ENCODE results near the gene DDAH1.

DNA sequence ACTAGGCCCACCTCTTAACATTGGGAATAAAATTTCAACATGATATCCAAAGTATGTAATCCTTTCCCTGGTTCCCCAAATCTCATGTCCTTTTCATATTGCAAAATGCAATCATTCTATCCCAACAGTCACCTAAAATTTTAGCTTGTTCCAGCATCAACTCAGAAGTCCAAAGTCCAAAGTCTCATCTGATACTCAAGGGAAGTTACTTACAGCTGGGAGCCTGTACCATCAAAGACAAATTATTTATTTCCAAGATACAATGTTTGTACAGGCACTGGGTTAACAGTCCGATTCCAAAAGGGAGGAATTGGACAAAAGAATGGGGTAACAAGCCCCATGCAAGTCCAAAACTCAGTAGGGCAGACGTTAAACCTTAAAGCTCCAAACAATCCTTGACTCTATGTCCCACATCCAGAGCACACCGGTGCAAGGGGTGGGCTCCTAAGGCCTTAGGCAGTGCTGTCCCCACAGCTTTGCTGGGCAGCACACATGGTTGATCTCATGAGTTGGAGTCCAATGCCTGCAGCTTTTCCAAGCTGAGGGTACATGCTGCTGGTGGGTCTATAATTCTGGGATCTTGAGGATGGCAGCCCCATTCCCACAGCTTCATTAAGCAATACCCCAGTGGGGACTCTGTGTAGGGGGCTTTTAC is 78.8 kb downstream of the DDAH1 start:
- TF ChIP-seq, protein P1, sequence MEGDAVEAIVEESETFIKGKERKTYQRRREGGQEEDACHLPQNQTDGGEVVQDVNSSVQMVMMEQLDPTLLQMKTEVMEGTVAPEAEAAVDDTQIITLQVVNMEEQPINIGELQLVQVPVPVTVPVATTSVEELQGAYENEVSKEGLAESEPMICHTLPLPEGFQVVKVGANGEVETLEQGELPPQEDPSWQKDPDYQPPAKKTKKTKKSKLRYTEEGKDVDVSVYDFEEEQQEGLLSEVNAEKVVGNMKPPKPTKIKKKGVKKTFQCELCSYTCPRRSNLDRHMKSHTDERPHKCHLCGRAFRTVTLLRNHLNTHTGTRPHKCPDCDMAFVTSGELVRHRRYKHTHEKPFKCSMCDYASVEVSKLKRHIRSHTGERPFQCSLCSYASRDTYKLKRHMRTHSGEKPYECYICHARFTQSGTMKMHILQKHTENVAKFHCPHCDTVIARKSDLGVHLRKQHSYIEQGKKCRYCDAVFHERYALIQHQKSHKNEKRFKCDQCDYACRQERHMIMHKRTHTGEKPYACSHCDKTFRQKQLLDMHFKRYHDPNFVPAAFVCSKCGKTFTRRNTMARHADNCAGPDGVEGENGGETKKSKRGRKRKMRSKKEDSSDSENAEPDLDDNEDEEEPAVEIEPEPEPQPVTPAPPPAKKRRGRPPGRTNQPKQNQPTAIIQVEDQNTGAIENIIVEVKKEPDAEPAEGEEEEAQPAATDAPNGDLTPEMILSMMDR (IDR thresholded peaks at IDR 0.05; ENCODE audit: borderline replicate concordance, extremely low read depth, low read length, poor library complexity, severe bottlenecking): no peak
- no peak for TF ChIP-seq EZH2 (IDR thresholded peaks at IDR 0.05; ENCODE audit: borderline replicate concordance, low read depth, low read length, severe bottlenecking)
